ES-I3 (cell line): ENCODE data around the gene PIGL.
"Not testable (repeated sequence)": the region's sequence is repeated elsewhere in the genome, so short reads cannot be mapped to it uniquely, and the experiment has no call there.

Source experiments
- H3K36me3 ChIP-seq: 2 replicates; pipeline ENCODE4 v1.6.1; 2013; ENCODE audit warnings: mild to moderate bottlenecking, low read length, control low read depth, moderate library complexity; ENCODE audit not compliant: insufficient read depth
- H3K4me1 ChIP-seq: 2 replicates; pipeline ENCODE4 v1.6.1; 2013; ENCODE audit warnings: mild to moderate bottlenecking, control low read depth, low read length; ENCODE audit not compliant: insufficient read depth
- H3K9ac ChIP-seq: 2 replicates; pipeline ENCODE4 v1.6.1; 2013; ENCODE audit warnings: low read depth, mild to moderate bottlenecking, low read length, moderate library complexity
- H3K9me3 ChIP-seq: 2 replicates; pipeline ENCODE4 v1.6.1; 2013; ENCODE audit warnings: mild to moderate bottlenecking, low read length, moderate library complexity; ENCODE audit not compliant: control insufficient read depth, insufficient read depth

The PIGL gene

GRCh38 chr17:16294560-16294959 is 77.5 kb downstream of the PIGL start:
- no peak overlapping the region for H3K9ac ChIP-seq
- H3K9me3 ChIP-seq: no peaks in the 10 kb centered on the region
- H3K36me3 ChIP-seq: no peaks in the 10 kb centered on the region
- no peaks in the 10 kb centered on the region for H3K4me1 ChIP-seq

GRCh38 chr17:16296072-16296471 is 79.1 kb downstream of the PIGL start:
- H3K36me3 ChIP-seq, H3K9ac ChIP-seq, H3K4me1 ChIP-seq, H3K9me3 ChIP-seq: not testable (repeated sequence)

GRCh38 chr17:16297367-16298139 is 80.5 kb downstream of the PIGL start:
- no peaks in the 10 kb centered on the region for H3K9me3 ChIP-seq
- H3K9ac ChIP-seq: no peak overlapping the region
- no peaks in the 10 kb centered on the region for H3K36me3 ChIP-seq
- no peaks in the 10 kb centered on the region for H3K4me1 ChIP-seq

- H3K9ac ChIP-seq: no peak overlapping the region
- no peaks in the 10 kb centered on the region for H3K9me3 ChIP-seq
- H3K36me3 ChIP-seq: no peaks in the 10 kb centered on the region
- no peaks in the 10 kb centered on the region for H3K4me1 ChIP-seq
Observed at GRCh38 chr17:16298140-16298662, 81.2 kb downstream of the PIGL start.

GRCh38 chr17:16300554-16300953 is 83.5 kb downstream of the PIGL start:
- 0 out of 2 replicates have a peak, but pooled peaks cover 2% of the 10 kb centered on the region for H3K36me3 ChIP-seq
- no peak overlapping the region for H3K9ac ChIP-seq
- H3K4me1 ChIP-seq: no peaks in the 10 kb centered on the region
- no peaks in the 10 kb centered on the region for H3K9me3 ChIP-seq

GRCh38 chr17:16301963-16302855 is 85.2 kb downstream of the PIGL start:
- H3K4me1 ChIP-seq: no peaks in the 10 kb centered on the region
- 0 out of 2 replicates have a peak, but pooled peaks cover 3% of the 10 kb centered on the region for H3K36me3 ChIP-seq
- no peak overlapping the region for H3K9ac ChIP-seq
- H3K9me3 ChIP-seq: no peaks in the 10 kb centered on the region

GRCh38 chr17:16302856-16303255 is 85.8 kb downstream of the PIGL start:
- Histone ChIP-seq H3K4me1 (no peaks in the 10 kb centered on the region), H3K9me3 (no peaks in the 10 kb centered on the region), H3K36me3 (0 out of 2 replicates have a peak, but pooled peaks cover 3% of the 10 kb centered on the region), H3K9ac (no peak overlapping the region)

GRCh38 chr17:16304830-16305229 is 87.8 kb downstream of the PIGL start:
- 0 out of 2 replicates have a peak, but pooled peaks cover 3% of the 10 kb centered on the region for H3K36me3 ChIP-seq
- H3K9ac ChIP-seq: no peak overlapping the region
- no peaks in the 10 kb centered on the region for H3K9me3 ChIP-seq
- no peaks in the 10 kb centered on the region for H3K4me1 ChIP-seq

- Histone ChIP-seq H3K9me3 (no peaks in the 10 kb centered on the region), H3K4me1 (no peaks in the 10 kb centered on the region), H3K36me3 (0 out of 2 replicates have a peak, but pooled peaks cover 3% of the 10 kb centered on the region), H3K9ac (no peak overlapping the region)
Observed at GRCh38 chr17:16306211-16306610, 89.2 kb downstream of the PIGL start.

GRCh38 chr17:16312061-16312460 is 95.1 kb downstream of the PIGL start:
- peaks cover 13% of the 10 kb centered on the region; the same call in 1 of the 2 replicates for H3K36me3 ChIP-seq
- H3K9me3 ChIP-seq, H3K4me1 ChIP-seq: not testable (repeated sequence)

GRCh38 chr17:16313139-16314090 is 96.4 kb downstream of the PIGL start:
- Histone ChIP-seq H3K9ac (no peak overlapping the region), H3K4me1 (no peaks in the 10 kb centered on the region), H3K36me3 (peaks cover 13% of the 10 kb centered on the region; the same call in 1 of the 2 replicates), H3K9me3 (no peaks in the 10 kb centered on the region)

More at GRCh38 chr17:16312061-16312460, 95.1 kb downstream of the PIGL start:
- H3K9ac ChIP-seq: not testable (repeated sequence)

- H3K36me3 ChIP-seq: peaks cover 13% of the 10 kb centered on the region; the same call in 1 of the 2 replicates
- no peaks in the 10 kb centered on the region for H3K4me1 ChIP-seq
- H3K9ac ChIP-seq: no peak overlapping the region
- H3K9me3 ChIP-seq: no peaks in the 10 kb centered on the region
Observed at GRCh38 chr17:16314189-16314588, 97.2 kb downstream of the PIGL start.

GRCh38 chr17:16314859-16315258 is 97.8 kb downstream of the PIGL start:
- Histone ChIP-seq H3K9ac (no peak overlapping the region), H3K36me3 (peaks cover 13% of the 10 kb centered on the region; the same call in 1 of the 2 replicates), H3K9me3 (no peaks in the 10 kb centered on the region), H3K4me1 (no peaks in the 10 kb centered on the region)
